Left forelimb (tissue), 1 donor: ENCODE data around the gene ADCY7.

ENCODE experiments used
- DNase-seq: peaks from one replicate; pipeline ENCODE4 v3.0.0-alpha.2; 2018; ENCODE audit warnings: low spot score

The ADCY7 gene

GRCh38 chr16:50248845-50249244 is 17.5 kb upstream of the ADCY7 start:
- DNase-seq = no peak

GRCh38 chr16:50251375-50252081 is 14.8 kb upstream of the ADCY7 start:
- DNase-seq = no peak

GRCh38 chr16:50252082-50252611 is 14.2 kb upstream of the ADCY7 start:
- DNase-seq = no peak

GRCh38 chr16:50252874-50253513 is 13.4 kb upstream of the ADCY7 start:
- DNase-seq = no peak

GRCh38 chr16:50253514-50253910 is 12.8 kb upstream of the ADCY7 start:
- DNase-seq = no peak

- DNase-seq = no peak
Measured at GRCh38 chr16:50254072-50254471, 12.3 kb upstream of the ADCY7 start.

GRCh38 chr16:50255538-50255937 is 10.8 kb upstream of the ADCY7 start:
- no peak for DNase-seq

GRCh38 chr16:50256604-50257003 is 9.7 kb upstream of the ADCY7 start:
- DNase-seq = no peak

GRCh38 chr16:50257876-50258275 is 8.5 kb upstream of the ADCY7 start:
- DNase-seq = no peak

GRCh38 chr16:50259334-50260205 is 6.8 kb upstream of the ADCY7 start:
- no peak for DNase-seq

- no peak for DNase-seq
Measured at GRCh38 chr16:50260206-50261159, 5.9 kb upstream of the ADCY7 start.

GRCh38 chr16:50261160-50261706 is 5.1 kb upstream of the ADCY7 start:
- DNase-seq = no peak

GRCh38 chr16:50261707-50262235 is 4.6 kb upstream of the ADCY7 start:
- DNase-seq = no peak

- no peak for DNase-seq
Measured at GRCh38 chr16:50263060-50263909, 3.1 kb upstream of the ADCY7 start.

- DNase-seq = no peak
Measured at GRCh38 chr16:50263940-50264929, 2.1 kb upstream of the ADCY7 start.

GRCh38 chr16:50265260-50265659 is 1.1 kb upstream of the ADCY7 start:
- DNase-seq = no peak

GRCh38 chr16:50265716-50266336 is 525 bp upstream of the ADCY7 start:
- no peak for DNase-seq

GRCh38 chr16:50267151-50267631 is 840 bp downstream of the ADCY7 start:
- DNase-seq = no peak
